ENCODE data around the gene SCRN2.

DNA sequence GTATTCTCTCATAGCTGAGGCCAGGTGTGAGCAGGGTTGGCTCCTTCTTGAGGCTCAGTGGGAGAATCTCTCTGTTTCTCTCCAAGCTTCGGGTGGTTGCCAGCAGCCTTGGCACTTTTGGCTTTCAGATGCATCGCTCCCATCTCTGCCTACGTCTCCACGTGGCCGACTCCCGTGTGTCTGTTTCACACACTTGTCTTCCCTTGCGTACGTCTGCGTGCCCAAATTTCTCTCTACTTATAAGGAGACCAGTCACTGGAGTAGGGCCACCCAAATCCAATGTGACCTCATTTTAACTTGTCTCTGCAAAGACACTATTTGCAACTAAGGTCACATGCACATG is 34.2 kb downstream of the SCRN2 start:
- TF ChIP-seq EZH2 (IDR thresholded peaks at IDR 0.05) = no peak
- TF ChIP-seq, protein P1, sequence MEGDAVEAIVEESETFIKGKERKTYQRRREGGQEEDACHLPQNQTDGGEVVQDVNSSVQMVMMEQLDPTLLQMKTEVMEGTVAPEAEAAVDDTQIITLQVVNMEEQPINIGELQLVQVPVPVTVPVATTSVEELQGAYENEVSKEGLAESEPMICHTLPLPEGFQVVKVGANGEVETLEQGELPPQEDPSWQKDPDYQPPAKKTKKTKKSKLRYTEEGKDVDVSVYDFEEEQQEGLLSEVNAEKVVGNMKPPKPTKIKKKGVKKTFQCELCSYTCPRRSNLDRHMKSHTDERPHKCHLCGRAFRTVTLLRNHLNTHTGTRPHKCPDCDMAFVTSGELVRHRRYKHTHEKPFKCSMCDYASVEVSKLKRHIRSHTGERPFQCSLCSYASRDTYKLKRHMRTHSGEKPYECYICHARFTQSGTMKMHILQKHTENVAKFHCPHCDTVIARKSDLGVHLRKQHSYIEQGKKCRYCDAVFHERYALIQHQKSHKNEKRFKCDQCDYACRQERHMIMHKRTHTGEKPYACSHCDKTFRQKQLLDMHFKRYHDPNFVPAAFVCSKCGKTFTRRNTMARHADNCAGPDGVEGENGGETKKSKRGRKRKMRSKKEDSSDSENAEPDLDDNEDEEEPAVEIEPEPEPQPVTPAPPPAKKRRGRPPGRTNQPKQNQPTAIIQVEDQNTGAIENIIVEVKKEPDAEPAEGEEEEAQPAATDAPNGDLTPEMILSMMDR (IDR thresholded peaks at IDR 0.05) = no peak
